ENCODE results near the gene SMAD9. TPM values are rescaled to one million over a fixed set of nuclear protein-coding genes. Genes with fewer than 3 reads are reported as not detected.

The SMAD9 gene
- total RNA-seq, 1 donor, result 4.3 TPM

DNA sequence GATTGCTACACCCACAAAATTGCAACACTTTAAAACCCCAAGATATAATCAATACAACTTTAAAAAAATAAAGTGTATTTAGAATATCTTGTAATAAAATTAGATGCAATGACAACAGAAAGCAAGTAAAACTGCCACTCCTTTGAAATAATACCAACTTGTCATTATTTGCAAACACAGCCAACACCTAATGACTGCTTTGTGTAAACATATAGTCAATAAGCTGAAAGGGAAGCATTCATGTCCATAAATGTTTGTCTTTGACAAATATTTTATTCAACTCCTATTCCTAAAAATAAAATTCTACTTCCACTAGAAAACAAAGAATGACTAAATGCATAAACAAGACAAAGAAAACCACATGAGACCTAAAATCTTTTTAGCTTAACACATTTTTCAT, 6.6 kb downstream of the SMAD9 start:
- TF ChIP-seq, protein P1, sequence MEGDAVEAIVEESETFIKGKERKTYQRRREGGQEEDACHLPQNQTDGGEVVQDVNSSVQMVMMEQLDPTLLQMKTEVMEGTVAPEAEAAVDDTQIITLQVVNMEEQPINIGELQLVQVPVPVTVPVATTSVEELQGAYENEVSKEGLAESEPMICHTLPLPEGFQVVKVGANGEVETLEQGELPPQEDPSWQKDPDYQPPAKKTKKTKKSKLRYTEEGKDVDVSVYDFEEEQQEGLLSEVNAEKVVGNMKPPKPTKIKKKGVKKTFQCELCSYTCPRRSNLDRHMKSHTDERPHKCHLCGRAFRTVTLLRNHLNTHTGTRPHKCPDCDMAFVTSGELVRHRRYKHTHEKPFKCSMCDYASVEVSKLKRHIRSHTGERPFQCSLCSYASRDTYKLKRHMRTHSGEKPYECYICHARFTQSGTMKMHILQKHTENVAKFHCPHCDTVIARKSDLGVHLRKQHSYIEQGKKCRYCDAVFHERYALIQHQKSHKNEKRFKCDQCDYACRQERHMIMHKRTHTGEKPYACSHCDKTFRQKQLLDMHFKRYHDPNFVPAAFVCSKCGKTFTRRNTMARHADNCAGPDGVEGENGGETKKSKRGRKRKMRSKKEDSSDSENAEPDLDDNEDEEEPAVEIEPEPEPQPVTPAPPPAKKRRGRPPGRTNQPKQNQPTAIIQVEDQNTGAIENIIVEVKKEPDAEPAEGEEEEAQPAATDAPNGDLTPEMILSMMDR (IDR thresholded peaks at IDR 0.05; ENCODE audit: insufficient read depth, low read depth, low read length), result no peak
- H3K4me3 ChIP-seq (ENCODE audit: low read depth, low read length), result no peak overlapping the region
- DNase-seq (ENCODE audit: low read depth), result no peak

DNA sequence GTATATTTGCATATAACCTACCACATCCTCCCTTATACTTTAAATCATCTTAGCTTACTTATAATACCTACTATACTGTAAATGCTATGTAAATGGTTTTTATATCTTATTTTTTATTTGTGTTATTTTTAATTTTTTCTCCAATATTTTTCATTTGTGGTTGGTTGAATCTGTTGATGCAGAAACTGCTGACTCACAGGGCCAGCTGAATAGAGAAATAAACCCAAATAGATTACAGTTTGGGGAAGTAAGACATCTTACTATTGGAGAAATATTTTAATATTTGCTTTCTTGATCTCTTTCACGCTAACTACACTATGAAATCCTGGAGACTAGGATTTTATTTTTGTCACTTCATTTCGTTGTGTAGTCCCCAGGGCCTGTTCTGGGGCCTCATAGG, 7.1 kb downstream of the SMAD9 start:
- TF ChIP-seq, protein P1 (IDR thresholded peaks at IDR 0.05; ENCODE audit: insufficient read depth, low read depth, low read length), result no peak
- H3K4me3 ChIP-seq (ENCODE audit: low read depth, low read length), result no peak overlapping the region
- DNase-seq (ENCODE audit: low read depth), result no peak

DNA sequence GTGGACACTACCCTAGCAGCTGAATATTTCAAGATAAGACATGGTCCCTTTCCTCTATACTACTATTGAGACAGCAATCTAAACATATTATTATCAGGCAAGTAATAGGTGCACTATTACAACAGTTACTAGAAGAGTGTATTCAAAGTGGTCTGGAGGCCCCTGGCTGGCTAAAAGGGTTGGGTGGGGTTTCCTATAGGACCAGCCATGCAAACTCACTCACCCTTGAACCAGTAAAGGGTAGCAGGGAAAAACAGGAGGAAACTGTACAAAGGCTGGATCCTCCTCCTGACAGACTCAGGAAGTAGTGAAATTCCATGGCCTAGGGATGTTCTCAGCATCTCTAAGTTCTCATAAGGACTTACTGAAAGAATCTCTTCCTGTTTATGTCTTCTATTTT, 7.7 kb downstream of the SMAD9 start:
- no peak overlapping the region for H3K4me3 ChIP-seq (ENCODE audit: low read depth, low read length)
- TF ChIP-seq, protein P1 (IDR thresholded peaks at IDR 0.05; ENCODE audit: insufficient read depth, low read depth, low read length), result no peak
- DNase-seq (ENCODE audit: low read depth), result no peak

DNA sequence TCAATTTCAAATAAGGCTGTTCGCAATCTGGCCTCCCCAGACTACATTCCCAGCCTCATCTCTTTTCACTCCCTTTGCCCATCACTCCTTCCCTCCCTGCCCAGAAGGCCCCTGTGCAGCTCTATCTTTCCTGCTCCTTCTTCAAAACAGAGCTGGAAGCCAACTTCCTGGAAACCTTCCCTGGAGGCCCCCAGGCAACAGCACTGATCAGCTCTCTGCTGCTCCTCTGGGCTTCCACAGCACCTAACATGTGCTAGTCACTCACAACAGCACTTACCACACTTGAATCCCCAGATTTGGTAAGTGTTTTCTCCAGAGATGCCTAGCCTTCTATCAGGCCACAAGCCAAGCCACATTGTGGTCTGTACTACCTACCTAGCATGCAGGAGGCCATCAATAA, 9.5 kb downstream of the SMAD9 start:
- TF ChIP-seq, protein P1 (IDR thresholded peaks at IDR 0.05; ENCODE audit: insufficient read depth, low read depth, low read length), result no peak
- H3K4me3 ChIP-seq (ENCODE audit: low read depth, low read length), result no peak overlapping the region
- DNase-seq (ENCODE audit: low read depth), result no peak

DNA sequence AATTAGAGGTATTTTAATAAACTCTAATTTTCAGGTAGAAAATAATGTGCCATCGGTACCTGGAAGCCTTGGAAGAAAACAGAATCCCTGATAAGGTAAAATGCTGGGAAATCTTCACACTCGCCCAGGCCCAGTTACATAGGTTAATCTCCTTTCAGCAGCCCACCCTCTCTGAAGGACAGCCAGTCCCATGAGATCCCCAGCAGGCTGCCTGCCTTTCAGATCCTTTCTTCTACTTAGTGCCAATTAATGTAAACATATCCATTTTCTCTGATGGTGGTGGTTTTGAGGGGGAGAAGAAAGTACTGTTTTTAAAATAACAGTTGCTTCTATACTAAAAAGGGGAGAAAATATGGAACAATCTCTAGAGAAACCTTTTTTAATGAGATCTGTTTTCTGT, 12.2 kb downstream of the SMAD9 start:
- TF ChIP-seq, protein P1 (IDR thresholded peaks at IDR 0.05; ENCODE audit: insufficient read depth, low read depth, low read length), result no peak
- no peak for DNase-seq (ENCODE audit: low read depth)
- no peak overlapping the region for H3K4me3 ChIP-seq (ENCODE audit: low read depth, low read length)

DNA sequence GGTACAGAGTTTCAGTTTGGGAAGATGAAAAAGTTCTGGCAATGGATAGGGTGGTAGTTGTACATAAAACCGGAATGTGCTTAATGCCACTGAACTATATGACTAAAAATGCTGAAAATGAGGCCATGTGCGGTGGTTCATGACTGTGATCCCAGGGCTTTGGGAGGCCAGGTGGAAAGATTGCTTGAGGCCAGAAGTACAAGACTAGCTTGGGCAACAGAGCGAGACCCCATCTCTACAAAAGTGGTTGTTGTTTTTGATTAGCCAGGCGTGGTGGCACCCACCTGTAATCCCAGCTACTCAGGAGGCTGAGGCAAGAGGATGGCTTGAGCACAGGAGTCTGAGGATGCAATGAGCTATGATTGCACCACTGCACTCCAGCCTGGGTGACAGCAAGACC, 12.8 kb downstream of the SMAD9 start:
- no peak for DNase-seq (ENCODE audit: low read depth)
- TF ChIP-seq, protein P1 (IDR thresholded peaks at IDR 0.05; ENCODE audit: insufficient read depth, low read depth, low read length), result no peak
- no peak overlapping the region for H3K4me3 ChIP-seq (ENCODE audit: low read depth, low read length)

DNA sequence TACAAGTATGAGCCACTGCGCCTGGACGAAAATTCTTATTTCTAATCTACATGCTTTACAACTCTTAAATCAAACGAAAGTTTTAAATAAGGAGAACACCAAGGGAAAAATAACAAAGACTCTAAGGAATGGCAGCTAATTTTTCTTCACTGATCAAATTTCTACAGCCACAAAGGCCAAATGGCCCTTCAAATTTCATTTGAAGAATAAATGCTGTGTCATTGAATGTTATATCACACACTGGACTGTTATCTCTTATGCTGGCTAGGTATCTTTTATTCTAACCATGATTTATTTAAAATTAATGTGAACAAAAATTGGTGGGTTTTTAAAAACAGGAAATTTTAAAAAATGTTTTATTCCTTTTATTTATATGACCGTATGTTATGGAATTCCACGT, 14.1 kb downstream of the SMAD9 start:
- DNase-seq (ENCODE audit: low read depth), result no peak
- TF ChIP-seq, protein P1 (IDR thresholded peaks at IDR 0.05; ENCODE audit: insufficient read depth, low read depth, low read length), result no peak
- no peak overlapping the region for H3K4me3 ChIP-seq (ENCODE audit: low read depth, low read length)
